NCI-H82 treated with DMSO at 0.1 percent for 48 hours (cell line): ENCODE measurements around the gene CCNL2.
"Not testable (repeated sequence)": the region's sequence is repeated elsewhere in the genome, so short reads cannot be mapped to it uniquely, and the experiment has no call there.

ENCODE experiments used
- DNase-seq: peaks from one replicate; lab custom pipeline; 2025; ENCODE audit not compliant: unreplicated experiment; lab: John Stamatoyannopoulos, UW

CCNL2 gene

DNA sequence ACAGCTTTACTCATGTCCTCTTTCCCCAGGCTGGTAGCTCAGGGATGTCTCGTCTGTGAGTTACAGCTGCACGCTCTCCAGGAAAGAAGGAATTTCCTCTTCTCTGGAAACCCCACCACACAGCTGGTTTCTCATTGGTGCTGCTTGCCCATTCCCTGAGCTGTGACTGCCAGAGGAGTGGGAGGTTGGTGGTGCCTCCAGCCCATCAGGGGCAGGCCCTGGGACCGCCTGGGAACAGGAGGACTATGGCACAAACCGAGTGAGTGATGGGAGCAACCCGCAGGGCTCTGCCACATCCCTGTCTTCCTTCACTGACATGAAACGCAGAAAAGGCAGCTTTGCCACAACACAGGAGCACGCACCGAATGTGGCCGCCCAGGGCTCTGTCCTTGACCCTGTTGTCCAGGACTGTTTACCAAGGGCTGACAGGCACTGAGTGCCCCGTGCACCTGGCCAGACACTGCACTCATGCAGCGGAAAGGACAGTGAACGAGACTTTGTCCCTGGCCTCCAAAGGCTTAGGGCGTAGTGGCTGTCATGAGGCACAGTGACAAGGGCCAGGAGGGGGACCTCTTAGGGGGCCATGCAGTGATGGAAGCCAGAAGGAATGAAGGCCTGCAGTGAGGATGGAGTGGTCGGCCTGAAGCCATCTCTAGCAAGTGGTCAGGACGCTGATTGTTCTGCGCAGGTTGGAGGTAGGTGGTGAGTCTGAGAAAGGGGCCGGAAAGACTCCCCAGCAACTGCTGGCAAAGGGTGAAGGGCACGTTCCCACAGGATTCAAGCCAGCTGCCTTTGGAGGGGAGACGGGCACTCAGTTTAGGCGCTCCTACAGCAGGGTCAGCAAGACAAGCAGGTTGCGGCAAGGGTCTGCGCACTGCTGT, 1.7 kb upstream of the CCNL2 start:
- no peak for DNase-seq

DNA sequence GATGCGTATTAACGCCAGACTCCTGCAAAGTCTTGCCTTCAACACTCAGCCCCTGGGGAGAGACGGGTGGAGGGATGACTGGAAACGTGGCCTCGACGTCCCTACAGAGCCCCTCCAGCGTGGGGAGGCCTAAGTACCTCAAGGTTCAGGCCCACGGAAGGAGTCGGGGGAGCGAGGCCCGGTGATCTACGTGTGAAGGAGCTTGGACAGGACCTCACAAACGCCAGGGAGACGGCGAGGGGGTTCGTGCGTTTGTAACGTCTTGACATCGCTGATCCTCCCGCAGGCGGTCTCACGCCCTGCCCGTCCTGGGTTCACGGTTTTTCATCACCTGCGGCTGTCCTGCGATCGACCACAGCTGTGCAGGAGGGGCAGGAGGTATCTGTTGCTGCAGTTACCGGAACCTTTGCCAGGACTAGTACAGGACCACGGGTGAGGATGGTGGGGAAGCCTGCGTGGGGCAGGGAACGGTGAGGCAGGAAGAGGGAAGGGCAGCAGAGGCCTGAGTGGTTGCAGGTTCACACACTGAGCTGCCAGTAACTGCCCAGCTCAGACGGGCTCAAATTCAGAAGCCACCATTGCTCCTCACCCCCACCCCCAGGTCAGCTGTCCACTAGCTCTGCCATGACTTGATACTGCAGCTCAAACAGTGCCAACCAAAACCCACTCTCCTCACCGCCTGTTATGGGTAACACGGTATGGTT, 889 bp upstream of the CCNL2 start:
- no peak for DNase-seq

DNA sequence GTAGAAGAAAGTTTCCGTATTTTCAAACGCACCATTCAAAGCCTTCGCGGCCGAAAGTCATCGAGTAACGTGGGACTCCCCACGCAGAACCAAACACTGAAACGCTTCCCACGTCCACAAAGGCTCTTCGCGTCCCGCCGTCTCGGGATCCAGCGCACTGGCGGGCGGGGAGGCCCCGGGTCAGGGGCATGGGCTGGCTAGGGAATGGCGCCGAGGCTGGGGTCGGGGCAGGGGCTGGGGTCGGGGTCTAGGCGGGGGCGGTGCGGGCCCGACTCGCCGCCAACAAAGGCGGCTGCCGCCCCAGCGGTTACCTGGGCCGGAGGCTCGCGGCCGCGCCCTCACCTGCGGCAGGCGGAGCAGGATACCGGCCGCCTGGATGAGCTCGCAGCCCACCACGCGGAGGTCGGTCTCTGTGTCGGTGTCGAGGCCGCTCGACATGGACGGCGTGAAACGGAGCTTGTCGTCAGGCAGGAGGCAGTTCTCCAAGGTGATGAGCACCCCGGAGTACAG, 403 bp downstream of the CCNL2 start:
- DNase-seq: no peak

DNA sequence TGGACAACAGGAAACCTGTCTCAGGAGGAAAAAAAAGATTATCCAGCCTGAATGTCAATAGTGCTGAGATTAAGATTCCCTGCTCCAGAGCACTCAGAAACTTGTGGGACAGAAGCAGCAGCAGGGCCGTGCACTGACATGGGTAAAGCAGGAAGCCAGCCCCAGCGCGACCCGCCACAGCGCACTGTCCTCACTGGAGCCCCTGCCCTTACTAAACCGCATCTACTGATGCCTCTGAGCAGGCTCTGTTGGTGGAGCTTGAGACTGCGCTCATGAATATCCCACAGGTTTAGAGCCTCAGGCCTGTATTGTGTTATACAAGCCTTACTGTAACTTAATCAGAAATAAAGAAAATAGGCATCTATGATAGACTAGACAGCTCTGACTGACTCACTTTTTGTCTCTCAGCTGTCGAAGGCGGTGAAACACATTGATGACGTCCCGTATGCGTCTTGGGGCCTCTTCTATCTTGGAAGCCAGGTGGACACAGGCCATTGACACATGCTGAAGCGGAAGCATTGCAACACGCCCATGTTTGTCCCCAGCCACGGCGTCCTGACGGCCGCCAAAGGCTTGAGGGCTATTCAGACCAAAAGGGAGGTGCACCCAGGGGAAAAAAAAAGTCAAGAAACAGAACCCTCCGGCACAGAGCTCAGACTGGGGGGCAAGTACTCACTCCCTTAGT, 1.2 kb downstream of the CCNL2 start:
- DNase-seq: no peak

DNA sequence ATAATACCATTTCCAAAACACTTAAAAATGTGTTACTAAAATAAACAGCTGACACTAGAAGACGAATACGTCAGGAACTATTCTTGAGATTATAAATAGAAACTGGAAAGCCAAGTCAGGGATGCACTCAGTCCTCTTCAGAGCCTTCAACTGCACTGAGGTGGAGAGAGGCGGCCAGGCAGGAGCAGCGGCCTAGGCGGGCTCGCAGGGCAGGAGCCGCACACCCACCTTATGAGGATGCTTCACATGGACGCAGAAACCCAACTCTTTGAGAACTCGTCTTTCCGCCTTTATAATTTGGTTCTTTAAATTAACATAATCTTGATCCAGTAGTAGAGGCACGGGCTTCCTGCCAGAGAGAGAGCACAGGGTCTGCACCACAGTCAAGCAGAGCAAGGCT, 4.0 kb downstream of the CCNL2 start:
- DNase-seq: no peak

DNA sequence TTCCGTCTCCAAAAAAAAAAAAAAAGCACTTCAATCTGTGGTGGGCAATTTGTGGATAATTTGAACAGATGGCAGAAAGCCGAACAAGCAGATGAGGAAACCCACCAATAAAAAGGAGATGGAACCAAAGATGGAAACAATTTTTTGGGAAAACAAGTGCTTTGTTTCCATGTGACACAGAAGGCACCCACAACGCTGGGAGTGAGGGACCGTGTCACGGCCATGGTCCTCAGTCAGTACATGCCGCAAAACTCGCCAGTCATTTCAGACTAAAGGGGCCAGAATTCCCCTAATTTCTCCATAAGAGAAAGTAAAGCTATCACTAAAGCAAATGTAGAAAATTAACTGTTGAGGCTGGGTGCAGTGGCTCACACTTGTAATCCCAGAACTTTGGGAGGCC, 5.0 kb downstream of the CCNL2 start:
- no peak for DNase-seq

DNA sequence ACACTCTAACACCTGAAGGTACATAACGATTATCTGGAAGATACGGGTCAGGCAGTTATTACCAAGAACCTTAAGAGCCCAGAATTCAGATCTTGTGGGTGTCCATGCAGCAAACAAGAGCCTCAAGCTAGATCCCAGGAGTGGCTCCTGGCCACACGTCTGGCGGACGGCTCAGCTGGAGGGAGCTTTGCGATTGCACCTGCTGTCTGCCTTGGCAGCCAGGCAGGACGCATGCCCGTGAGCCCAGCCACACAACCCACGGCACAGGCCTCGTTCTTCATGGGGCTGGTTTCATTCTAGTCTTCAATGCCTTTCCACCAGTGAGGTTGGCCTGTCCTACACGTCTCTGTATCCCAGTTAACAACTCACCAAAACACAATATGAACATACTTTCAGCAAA, 5.7 kb downstream of the CCNL2 start:
- no peak for DNase-seq

DNA sequence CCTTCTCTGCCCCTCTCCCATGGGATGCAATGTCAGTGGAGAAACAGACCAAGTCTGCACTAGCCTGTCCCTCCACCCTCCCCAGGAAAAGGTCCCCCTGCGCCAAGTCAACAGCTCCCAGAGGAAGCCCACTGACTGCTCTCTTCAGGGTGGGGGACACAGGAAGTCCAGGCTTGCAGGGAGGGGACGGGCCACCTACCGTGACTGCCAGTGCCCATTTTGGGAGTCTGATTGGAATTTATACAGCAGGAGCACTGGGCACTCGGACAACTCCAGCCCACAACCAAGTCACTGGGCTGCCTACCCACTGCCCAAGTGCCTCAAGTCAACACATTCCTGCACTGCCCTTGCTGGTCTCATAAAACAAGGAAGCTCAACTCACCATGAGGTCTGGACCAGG, 6.1 kb downstream of the CCNL2 start:
- DNase-seq: no peak

DNA sequence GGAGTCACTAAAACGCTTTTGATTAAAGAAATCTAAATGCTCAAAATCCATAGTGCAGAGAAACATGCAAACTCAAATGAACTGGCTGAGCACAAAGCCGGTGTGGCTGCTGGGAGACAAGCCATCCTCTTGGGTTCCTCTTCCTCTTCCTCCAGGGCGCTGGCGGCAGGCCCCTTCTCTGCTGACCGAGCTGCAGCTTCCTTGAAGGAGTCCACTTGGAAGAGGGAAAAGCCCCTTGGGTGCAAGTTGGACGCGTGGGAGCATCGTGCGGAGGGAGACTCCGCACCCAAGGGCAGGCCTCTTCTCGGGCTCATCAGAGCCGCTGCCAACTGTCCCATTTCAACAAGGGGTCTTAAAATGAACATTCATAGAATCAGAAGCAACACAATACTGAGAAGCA, 7.9 kb downstream of the CCNL2 start:
- no peak for DNase-seq

DNA sequence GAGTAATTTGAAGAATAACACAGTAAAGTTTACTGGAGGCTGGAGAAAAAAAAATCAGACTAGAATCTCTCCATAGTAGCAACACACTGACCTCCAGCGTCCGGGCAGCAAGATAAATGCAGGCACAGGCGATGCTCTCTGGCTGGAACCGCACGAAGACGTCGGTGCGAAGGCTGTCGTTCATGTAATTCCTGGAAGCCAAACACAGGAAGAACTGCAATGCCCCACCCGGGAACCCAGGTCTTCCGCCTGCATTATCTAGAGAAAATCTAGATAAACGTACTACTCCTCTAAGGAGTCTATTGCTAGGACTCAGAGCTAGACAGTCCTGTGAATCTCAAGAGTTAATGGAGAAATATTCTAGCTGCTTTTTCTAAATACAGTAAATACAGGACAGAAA, 8.5 kb downstream of the CCNL2 start:
- no peak for DNase-seq

DNA sequence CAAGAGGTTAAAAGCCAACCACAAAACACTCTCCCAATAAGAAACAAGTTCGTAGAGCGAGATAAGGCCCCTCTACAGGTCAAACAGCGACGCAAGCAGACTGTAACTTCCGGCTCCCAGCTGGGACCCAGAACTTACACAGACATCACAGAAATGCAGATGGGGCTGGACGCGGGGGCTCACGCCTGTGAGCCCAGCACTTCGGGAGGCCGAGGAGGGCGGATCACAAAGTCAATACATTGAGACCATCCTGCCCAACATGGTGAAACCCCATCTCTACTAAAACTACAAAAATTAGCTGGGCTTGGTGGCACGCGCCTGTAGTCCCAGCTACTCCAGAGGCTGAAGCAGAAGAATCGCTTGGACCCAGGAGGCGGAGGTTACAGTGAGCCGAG, 11.1 kb downstream of the CCNL2 start:
- DNase-seq: no peak

DNA sequence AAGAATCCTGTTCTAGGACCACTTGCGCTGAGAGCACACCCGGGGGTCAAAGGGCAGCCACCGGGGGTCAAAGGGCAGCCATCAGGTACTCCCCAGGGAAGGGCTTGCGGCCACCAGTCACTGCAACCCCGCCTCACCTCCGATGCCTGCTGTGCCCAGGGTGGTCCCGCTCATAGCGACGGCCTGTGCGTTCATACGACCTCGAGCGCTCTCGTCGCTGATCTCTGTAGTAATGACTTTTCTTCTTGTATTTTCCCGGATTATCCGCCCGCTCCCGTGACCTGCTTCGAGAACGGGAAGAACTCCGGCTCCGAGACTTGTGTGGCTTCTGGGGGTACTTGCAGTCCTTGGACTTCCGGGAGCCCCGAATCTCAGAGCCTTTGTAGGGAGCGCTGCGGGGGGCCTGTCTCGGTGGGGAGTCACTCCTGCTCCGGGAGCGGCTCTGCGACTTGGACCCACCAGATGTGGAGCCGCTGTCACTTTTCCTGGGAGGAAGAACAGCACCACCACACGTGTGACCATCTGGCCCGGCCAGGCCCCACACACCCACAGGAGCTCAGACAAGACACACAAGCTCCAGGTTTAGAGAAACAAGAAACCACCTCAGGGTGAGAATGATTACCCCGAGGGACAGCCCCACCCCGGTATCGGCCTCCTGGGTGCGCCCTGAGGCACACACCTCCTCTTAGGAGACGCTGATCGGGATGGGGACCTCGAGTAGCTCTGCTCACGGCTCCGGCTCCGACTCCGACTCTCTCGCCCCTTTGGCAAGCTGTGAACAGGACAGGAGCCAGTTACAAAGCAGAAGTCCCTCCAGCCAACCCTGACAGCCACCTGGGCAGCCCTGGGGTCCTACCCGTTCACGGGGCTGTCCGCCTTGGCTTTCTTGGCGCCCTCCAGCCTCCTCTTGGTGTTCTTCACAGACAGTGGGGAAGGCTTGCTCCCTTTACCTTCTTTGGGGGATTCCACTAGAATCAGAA, 11.7 kb downstream of the CCNL2 start:
- DNase-seq: no peak

DNA sequence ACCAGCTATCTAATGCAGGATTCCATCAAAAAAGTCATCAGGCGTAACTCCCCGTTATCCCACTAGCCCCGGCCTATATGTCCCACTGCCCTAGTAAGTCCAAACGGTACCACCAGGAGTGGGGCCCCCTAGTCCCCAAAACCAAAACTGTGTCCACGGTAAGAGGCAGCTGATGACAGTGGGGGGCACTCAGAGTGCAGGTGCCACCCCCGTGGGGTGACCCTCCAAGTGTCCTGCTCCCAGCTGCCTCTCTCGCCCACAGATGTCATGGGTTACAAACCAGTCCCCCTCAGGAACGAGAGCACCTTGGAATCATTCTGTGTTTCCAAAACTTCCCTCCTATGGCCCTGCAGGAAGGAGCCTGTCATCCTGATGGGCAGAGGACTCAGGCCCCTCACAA, 13.2 kb downstream of the CCNL2 start:
- DNase-seq: no peak

DNA sequence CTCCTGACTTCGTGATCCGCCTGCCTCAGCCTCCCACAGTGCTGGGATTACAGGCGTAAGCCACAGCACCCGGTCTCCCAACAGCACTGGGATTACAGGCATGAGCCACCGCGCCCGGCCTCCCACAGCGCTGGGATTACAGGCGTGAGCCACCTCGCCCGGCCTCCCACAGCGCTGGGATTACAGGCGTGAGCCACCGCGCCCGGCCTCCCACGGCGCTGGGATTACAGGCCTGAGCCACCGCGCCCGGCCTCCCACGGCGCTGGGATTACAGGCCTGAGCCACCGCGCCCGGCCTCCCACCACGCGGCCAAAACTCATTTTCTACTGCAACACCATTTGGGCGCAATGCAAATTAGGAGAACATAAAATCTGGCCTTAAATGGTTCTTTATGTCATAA, 13.8 kb downstream of the CCNL2 start:
- DNase-seq: not testable (repeated sequence)

DNA sequence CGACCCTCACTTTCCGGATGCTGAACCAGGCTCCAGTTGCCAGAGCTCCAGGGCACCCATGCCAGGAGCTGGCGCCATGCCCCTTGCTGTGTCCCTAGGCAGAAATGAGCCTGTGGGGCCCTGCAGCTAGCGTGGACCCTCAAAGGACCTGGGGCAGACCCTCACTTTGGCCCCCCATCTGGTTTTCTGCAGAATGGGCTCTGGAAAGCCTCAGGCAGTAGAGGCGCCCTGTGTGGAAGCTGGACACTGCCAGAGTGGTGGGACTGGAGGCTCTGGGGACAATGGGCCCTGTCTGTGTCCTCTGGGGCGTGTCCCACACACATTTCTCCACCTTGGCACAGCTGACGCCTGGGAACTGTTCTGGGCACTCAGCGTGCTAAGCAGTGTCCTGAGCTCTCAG, 17.8 kb downstream of the CCNL2 start:
- DNase-seq: no peak

DNA sequence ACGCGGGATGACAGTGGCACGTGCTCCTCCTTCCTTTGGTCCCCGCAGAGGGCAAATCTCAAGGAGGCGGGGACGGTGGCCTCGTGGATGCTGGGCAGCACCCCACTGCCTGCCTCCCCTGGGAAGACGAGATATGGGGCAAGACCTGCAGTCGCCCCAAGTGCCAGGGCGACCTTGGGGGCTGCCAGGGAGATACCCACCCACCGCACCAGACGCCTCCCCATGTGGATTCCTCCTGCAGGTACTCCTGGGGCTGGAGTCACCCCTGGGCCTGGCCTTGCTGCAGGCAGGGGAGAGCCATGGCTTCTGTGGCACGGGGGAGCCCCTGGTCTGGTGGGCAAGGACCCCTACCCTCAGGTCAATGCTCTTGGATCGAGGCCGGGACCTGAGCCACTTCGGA, 18.3 kb downstream of the CCNL2 start:
- no peak for DNase-seq

DNA sequence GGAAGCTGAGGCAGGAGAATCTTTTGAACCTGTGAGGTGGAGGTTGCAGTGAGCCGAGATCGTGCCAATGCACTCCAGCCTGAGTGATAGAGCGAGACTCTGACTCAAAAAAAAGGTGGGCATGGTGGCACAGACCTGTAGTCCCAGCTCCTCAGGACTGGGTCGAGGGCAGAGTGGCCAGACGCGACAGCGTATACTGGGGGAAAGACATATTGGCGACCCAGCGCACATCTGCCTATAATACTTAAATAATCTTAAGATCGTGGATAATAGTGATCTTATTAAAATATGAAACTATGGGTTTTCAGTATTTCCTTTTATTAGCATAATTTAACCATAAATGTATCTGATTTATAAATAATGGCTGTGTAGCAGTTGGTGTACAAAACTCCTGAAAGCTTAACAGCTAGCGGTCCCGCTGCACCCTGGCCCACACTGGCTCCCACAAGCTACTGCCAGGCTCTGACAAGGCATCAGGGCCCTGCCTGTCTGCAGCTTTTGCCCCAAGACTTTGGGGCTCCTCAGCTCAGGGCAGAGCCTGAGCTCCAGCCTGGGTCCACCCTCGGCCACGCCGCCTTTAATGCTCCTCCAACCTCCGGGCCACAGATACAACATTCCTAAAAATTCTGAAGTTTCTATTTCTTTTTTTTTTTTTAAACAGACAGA, 21.5 kb downstream of the CCNL2 start:
- DNase-seq: no peak

DNA sequence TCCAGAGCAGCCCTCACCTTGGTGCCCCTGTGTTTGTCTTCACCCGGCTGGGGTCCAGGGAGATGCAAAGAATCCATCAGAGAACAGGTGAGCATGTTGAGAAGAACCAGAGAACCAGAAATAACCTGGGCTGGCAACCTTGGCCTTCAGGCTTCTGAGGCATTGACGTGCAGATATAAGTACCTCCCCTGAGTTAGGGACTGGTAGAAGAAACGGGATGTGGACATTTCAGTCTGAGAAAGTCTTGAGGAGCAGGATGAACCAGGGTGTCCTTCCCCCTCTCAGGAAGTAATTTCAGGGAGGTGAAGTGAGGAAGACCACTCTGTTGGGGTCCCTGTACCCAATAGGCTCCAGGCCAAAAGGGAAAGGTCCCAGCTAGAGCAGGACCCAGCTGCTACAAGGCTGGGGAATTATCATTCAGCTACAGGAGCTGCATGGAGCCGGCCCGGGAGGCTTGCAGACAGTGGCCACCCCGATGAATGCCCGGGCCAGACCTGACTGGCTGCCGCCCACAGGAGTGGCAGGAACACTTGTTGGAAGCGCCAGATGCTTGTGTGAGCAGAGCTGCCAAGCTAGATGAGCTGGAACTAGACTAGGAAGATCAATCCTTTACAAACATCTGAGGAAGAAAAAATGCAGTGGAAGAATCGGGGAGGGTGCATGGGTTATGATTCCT, 22.4 kb downstream of the CCNL2 start:
- DNase-seq: no peak

DNA sequence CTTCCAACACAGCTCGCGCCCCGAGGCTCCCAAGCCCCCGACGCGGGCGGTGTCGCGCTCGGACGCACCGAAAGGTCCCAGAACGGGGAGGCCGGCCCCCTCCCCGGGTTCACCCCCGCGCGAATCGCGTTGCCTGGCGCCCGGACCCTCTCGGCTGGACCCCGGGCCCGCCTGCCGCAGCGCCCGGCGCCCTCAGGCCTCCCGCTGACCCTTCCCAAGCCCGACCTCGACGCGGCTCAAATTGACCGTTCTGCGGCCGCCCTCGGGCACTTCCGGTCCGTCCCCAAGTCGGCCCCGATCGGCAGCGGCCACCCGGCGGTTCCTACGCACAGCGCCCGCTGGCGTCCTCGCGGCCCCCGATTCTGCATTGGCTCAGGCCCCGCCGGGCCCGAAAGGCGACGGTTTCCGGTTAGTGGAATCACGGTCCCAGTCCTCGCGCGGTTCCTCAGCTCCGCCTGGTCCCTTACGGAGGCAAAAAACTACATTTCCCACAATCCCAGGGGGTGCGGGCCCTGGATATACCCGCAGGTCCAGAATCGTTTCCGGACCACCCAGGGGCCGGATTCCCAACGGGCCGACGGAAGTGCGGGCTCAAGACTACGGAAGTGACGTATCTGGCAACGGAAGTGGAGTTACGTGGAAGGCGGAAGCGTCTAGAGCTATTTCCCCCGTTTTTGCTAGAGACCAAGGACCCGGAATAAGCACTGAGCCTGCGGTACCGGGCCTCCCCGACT, 24.0 kb downstream of the CCNL2 start, which contains the start of gene AURKAIP1:
TSS of gene AURKAIP1 (minus strand) at position 279 of the 734 bp plus-strand sequence. CDS start 451 bp downstream, outside the sequence.
- peak; percentile 99 for DNase-seq
